GM18511 (cell line): ENCODE data around the gene PRXL2B.
A peak's percentile ranks its signal among the peaks of the same experiment; 100 is the strongest.
"Not testable (repeated sequence)": the region's sequence is repeated elsewhere in the genome, so short reads cannot be mapped to it uniquely, and the experiment has no call there.

ENCODE experiments used
- ATAC-seq: cut with Tn5 transposase; IDR thresholded peaks from one replicate; pipeline ENCODE4 v1.9.1; 2021; ENCODE audit warnings: mild to moderate bottlenecking, moderate library complexity; ENCODE audit not compliant: unreplicated experiment

Gene PRXL2B

DNA sequence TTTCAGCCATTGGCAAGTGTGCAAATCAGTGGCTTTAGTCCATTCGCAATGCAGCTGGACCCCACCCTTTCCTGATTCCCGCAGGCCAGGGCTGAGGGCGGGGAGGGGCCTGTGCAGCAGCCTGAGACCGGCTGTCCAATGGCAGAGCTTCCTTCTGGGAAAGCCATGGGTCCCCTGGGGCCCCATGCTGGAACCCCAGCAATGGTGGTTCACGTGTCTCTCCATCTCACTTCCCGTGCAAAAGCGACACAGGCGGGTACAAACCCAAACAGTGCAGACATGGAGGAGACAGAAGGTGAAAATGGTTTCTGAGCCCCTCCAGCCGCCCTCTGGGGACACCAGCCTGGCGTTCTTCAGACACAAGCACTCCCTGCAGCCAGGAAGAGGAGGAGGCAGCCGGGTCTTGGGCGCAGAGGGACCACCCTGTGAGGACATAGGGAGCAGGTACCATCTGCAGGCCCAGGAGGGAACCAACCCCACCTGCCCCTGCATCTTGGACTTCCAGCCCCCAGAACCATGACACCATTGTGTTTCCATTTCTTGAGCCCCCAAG lies 36.2 kb upstream of the PRXL2B start:
- ATAC-seq, result not testable (repeated sequence)

DNA sequence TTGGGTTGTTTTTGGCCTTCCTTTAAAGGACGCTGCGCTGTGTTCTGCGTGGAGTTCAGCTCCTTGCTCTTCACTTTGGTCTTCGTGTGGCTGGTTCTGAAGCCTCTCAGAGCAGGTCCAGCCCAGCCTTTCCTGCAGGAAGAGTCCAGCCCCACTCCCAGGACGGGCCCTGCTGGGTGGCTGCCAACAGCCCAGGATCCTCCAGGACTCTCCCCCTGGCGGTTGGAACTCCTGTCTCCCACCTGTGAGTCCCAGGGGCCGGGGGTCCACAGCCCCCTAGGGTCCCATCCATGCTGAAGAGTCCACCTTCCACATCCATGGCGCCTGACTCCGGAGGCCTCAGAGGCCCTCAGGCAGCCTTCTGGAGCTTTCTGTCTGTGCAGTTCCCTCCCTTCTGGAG lies 35.0 kb upstream of the PRXL2B start:
- not testable (repeated sequence) for ATAC-seq

DNA sequence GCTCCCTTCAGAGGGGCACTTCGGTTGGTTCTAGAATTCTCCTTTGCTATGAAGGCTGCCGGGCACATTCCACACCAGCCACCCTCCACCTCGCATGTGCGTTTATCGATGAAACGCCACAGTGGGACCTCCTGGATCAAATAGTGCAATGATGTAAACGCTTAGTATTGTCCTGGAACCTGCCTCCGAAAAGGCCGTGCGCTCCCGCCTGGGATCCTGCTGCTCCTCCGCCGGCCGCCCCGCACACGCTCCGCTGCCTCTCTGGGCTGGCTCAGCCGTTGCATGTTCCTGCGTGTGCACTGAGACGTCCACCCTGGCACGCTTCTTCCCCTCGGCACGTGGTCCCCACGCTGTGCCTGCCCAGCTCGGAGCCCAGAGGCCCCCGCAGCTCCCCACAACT lies 34.4 kb upstream of the PRXL2B start:
- ATAC-seq, result no peak

DNA sequence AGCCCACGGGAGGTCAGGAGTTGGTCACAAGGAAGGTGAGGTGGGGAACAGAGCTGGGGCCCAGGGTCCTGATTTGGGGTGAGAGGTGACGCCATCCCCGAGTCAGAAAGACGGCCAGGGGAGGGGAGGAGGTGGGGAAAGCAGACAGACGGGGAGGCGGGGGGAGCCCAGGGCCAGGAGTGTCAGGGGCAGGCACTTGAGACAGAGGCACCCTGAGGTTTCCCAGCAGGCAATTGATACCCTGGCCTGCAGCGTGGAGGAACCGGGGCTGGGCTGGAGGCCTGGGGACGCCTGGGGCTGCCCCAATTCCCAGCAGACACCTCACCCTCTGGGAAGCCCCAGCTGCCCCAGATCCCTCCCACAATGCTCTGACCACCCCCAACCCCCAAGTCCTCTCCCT lies 33.5 kb upstream of the PRXL2B start:
- not testable (repeated sequence) for ATAC-seq

DNA sequence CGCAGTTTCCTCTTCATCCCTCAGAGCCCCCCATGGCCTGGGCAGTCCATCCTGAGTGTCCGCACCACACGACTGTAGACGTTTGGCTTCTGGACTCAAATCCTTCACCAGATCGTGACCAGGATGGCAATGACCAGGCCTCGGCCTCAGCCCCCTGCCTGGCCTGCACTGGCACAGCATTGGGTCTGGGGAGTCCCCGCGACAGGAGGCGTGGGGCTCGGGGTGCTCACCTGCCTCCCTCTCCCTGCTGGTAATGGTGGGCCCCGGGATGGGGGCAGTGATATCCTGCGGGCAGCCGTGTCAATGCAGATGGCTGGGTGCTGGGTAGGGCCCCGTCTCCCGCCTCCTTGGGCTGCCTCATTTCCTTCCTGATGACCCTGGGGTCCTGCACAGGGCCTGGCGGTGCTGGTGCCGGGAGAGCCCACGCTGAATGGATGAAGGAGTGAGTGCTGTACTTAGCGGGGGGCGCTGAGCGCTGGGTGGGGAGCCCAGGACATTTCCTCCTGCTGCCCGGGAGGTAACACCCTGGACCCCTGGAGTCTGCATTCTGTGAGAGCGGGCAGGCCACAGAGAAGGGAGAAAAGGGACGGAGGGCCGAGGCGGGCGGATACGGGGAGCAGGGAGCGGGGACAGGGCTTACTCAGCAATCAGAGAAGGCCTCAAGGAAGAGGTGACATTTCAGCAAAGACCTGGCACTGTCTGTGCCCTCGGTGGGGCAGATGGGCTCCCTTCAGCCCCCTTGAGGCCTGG lies 32.5 kb upstream of the PRXL2B start:
- no peak for ATAC-seq

DNA sequence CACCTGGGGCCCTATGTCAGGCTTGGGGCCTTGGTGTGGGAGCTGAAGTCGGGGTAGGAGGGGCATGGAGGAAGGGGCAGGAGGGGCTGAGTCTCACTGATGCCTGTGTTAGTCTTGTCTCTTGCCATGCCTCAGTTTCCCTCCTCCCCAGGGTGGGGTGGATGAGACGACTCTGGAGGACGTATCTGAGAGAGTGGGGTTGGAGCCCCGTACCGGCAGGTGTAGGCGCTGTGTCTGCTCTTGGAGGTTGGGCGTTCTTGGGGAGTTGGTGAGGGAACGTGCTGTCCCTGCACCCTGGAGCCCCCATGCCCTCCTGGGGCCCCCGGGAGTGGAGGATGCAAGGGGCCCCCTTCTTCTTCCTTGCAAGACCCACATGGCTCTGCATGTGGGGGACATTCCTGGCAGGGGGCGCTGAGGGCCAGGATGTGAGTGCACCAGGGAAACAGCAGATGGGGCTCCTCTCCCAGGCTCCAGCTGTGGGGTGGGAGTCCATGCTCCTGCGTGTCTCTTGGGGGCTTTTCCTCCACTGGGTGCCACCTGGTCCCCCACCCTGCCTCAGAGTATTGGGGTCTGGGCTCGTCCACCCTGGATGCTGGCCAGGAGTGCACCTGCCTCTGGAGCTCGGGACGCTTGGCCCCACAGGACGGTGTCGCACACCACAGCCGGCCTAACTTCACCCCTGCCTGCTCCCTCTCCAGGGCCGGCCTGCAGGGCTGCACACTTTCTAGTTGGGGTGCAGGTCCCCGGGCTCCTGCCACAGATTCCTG lies 31.8 kb upstream of the PRXL2B start:
- no peak for ATAC-seq

DNA sequence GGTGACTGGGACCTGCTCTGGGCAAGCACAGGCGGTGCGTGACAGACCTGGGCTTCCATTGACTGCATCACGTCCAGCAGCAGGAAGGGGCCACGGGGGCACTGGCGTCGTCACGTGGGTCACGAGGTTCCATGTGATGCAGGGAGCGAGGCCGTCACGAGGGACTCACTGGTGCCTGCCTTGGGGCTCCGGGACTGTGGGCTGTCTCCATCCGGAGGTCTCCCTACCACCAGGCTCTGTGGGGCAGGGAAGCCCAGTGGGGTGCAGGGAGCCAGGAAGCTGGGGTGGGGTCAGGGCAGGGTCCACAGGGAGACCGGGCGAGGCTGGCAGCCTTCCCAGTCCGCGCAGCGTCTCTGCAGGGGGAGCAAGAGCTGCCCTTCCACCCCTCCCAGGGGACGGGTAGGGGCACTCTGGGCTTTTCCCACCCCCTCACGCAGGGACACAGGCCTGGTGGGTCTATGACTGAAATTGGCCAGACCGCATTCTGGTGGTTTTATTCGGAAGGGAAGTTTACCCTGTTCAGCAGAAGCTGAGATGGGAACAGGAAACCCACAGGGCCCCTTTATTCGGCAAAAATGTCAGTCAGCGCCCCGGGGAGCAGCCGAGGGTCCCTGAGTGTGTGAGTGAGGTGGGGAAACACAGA lies 30.8 kb upstream of the PRXL2B start:
- peak; percentile 52 for ATAC-seq

DNA sequence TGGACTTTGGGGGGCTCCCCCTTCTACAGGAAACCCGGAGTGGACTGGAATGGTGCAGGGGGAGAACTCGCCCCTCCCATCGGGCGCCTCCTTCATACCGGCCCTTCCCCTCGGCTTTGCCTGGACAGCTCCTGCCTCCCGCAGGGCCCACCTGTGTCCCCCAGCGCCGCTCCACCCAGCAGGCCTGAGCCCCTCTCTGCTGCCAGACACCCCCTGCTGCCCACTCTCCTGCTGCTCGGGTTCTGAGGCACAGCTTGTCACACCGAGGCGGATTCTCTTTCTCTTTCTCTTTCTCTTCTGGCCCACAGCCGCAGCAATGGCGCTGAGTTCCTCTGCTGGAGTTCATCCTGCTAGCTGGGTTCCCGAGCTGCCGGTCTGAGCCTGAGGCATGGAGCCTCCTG lies 30.3 kb upstream of the PRXL2B start, which contains the start of gene TNFRSF14:
TSS of gene TNFRSF14 (plus strand) at position 95 of the 401 bp plus-strand sequence. CDS start at position 389, 294 bp downstream.
- peak; percentile 43 for ATAC-seq

DNA sequence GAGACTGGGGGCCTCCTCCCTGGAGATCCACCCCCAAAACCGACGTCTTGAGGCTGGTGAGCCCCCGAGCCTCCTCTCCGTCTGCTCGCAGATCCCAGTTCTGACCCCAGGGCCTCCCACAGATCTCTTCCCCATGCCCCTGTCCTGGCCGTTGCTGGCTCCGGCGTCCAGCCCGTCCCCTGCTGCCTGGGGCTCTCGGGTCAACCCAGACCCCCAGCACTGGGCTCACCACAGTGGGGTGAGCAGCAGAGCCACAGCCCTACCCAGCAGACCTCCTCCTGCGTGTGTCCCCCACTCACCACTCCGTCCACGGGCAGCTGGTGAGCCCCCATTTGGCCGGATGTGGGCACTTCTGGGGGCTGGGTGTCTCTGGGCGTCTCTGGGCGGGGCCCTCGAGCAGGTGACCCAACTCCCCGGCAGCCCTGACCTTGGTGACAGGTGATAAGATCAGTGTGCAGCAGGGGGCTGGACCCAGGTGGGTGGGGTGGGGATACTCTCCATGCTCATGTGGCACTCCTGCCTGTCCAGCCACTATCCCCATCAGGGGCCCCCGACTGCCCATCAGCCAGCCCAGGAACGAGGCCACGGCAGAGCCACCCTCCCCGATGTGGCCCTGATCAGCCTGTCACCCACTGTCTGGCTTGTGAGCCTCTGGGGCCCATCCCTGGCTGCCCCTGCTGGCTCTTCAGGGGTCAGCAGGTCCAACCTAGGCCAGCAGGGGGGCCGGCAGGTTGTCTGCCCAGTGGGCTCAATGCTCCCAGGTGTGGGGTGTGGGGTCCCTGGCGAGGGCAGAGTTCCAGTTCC lies 29.7 kb upstream of the PRXL2B start:
- peak; percentile 36 for ATAC-seq

DNA sequence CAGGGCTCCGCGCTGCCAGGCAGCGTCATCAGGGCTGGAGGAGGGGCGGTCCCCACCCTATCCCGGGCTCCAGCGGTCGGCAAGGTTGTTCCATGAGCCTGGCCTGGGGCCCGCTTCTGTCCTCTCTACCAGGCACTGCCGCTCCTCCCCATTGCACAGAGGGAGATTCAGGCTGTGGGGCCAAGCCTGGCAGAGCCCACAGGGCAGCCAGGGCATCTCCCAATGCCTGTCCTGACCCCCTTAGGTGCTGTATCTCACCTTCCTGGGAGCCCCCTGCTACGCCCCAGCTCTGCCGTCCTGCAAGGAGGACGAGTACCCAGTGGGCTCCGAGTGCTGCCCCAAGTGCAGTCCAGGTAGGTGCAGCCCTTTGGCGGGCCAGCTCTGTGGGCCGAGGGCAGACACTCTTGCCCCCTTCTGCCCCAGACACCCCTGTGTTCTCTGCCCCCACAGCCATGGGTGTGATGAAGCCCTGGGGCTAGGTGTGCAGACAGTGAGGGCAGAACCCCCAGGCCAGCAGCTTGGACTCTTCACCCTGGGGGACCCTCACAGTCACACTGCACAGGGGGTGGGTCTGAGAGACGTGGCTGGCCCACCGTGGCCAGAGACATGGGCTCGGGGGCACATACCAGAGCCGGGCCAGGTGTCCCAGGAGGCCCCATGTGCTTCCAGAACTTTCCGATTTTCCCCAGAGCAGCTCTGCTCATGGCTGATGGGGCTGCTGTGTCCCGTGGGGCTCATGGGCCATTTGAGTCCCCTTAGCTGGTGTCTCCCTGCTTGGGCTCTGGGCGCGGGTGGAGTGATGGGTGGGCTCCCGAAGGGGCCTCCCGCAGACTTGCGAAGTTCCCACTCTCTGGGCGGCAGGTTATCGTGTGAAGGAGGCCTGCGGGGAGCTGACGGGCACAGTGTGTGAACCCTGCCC lies 28.8 kb upstream of the PRXL2B start:
- no peak for ATAC-seq

DNA sequence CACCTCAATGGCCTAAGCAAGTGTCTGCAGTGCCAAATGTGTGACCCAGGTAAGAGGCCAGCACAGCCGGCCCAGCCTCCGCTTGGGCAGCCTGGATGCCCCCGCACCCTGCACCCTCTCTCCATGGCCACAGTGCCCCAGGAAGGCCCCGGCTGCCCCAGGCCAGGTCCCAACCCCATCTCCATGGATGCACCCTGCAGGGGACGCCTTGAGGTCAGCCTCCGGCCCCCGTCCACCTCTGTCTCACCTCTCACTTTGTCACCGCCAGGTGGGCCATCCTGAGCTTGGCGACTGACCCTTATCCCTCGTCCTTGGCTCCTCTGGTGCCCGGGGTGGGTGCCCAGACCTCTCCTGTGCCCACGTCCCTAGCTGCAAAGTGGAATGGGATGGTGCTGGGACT lies 28.2 kb upstream of the PRXL2B start:
- no peak for ATAC-seq

DNA sequence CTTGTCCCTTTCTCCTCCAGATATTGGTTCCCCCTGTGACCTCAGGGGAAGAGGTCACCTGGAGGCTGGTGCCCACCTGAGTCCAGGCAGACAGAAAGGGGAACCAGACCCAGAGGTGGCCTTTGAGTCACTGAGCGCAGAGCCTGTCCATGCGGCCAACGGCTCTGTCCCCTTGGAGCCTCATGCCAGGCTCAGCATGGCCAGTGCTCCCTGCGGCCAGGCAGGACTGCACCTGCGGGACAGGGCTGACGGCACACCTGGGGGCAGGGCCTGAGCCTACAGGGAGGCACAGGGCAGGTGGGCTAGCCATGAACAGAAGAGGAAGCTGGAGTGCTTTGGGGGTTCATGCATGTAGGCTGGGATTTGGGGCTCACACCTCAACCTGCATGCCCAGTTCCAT lies 27.7 kb upstream of the PRXL2B start:
- ATAC-seq, result no peak

DNA sequence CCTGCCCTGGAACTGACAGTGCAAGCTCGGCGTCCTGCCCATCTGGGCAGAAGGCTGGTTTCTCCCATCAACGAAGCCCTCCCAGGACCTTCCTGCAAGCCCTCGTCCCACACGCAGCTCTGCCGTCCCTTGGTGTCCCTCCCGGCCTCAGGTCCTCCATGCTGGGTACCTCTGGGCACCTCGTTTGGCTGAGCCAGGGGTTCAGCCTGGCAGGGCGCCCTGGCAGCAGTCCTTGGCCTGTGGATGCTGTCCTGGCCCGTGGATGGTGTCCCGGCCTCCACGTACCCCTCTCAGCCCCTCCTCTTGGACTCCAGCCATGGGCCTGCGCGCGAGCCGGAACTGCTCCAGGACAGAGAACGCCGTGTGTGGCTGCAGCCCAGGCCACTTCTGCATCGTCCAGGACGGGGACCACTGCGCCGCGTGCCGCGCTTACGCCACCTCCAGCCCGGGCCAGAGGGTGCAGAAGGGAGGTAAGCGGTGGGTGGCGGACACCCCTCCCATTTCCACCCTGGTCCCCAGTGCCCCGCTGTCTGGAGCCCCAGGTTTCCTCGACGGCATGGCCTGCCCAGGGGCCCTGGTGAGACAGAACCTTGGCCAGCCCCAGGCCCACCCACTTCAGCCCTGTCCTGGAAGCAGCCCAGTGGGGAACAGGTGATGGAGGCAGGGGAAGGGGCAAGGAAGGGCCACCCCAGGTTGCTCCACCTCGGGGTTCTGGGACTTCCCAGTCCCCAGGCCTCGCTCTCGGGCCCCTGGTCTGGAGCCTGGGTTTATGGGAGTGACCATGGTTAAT lies 26.9 kb upstream of the PRXL2B start:
- ATAC-seq, result no peak

DNA sequence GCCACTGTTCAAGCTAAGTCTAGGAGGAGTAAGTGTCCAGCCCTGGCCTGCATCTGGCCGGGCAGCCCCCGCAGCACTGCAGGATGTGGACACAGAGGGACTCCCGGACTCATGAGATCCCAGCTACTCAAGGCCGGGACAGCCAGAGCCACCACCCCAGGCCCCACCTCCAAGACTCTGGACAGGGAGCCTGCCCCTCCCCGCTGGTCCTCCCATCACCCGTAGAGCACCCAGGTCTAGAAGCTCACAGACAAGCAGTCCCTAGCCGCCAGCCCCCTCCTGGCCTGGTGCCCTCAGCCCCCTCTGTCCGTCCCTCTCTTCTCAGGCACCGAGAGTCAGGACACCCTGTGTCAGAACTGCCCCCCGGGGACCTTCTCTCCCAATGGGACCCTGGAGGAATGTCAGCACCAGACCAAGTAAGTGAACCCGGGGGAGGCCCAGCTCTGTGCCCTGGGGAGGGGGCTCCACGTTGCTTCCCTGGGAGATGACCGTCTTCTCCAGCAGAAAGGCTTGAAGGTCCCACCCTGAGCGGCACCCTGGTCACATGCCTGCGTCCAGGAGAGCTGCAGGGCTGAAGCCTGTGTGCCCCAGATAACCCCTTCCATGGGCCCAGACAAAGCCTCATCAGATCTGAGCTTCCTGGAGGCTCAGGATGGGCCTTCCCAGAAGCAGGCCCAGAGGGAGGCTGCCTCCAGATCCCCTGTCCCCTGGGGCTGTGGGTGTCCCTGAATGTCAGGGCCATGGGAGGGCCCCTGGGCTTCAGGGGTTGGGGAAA lies 26.1 kb upstream of the PRXL2B start:
- ATAC-seq, result no peak

DNA sequence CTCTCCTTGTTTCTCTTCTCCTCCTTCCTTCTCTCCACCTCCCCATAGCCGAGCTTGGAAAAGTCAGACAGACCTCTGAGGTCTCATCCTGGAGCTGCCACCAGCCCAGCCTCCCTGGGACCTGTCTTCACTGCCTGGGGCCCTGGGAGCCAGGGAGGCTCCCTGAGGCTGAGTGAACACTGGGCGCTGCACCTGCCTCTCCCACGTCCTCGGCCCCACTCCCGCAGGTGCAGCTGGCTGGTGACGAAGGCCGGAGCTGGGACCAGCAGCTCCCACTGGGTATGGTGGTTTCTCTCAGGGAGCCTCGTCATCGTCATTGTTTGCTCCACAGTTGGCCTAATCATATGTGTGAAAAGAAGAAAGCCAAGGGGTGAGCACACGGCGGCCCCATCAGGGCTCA lies 25.1 kb upstream of the PRXL2B start:
- ATAC-seq, result no peak

DNA sequence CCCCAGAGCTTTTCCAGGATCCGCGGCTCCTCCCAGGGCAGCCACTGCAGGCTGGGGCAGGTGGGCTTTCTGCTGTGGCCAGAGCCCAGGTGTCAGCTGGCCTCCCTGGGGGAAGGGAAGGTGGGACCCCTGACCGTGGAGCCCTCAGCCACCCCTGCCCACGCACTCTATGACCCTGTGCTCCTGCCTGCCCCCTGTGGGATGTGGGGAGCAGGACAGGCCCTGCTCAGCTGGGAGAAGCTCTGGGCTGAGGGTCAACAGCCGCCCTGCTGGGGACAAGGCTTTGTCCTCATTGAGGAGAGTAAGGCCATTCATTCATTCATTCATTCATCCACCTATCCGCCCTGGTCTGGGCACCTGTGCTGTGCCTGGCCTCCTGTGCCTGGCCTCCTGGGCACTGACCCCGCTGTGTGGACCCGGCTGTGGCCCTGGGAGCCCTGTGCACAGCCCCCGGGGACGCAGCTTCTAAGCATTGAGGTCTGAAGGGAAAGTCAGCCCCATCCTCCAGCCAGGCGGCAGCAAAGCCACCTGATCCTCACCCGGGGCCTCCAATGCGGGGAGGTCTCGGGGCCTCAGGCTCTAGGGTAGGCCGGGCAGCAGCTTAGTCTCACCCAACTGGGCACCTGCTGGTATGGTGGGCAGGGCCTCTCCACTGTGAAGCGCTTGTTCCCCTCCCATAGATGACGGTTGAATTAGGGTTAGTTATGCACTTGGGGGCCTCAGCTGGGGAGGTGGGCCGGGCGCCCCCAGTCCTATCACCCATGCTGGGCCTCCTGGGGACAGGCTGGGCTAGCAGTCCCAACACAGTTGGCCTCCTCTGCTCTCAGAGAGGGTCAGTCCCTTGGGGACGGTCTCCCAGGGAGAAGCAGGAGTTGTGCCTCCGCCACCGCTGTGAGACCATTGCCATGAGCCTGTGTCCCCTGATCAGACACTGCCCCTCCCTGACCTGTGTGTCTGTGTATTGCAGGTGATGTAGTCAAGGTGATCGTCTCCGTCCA lies 24.4 kb upstream of the PRXL2B start:
- ATAC-seq, result no peak

DNA sequence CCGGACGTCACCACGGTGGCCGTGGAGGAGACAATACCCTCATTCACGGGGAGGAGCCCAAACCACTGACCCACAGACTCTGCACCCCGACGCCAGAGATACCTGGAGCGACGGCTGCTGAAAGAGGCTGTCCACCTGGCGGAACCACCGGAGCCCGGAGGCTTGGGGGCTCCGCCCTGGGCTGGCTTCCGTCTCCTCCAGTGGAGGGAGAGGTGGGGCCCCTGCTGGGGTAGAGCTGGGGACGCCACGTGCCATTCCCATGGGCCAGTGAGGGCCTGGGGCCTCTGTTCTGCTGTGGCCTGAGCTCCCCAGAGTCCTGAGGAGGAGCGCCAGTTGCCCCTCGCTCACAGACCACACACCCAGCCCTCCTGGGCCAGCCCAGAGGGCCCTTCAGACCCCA lies 23.4 kb upstream of the PRXL2B start:
- no peak for ATAC-seq
